IPS-15b (cell line): ENCODE measurements around the gene CACNA1G.

Experiments used
- H3K27me3 ChIP-seq: one replicate; pipeline ENCODE4 v1.6.1; 2013; ENCODE audit warnings: low read length; ENCODE audit not compliant: control insufficient read depth, insufficient read depth
- H3K36me3 ChIP-seq: one replicate; pipeline ENCODE4 v1.6.1; 2013; ENCODE audit warnings: low read length; ENCODE audit not compliant: control insufficient read depth, insufficient read depth
- H3K4me1 ChIP-seq: one replicate; pipeline ENCODE4 v1.6.1; 2013; ENCODE audit warnings: mild to moderate bottlenecking, low read length; ENCODE audit not compliant: control insufficient read depth, insufficient read depth
- H3K4me3 ChIP-seq: one replicate; pipeline ENCODE4 v1.5.1; 2013; ENCODE audit warnings: low read depth, low read length
- H3K9ac ChIP-seq: one replicate; pipeline ENCODE4 v1.6.1; 2013; ENCODE audit warnings: low read depth, mild to moderate bottlenecking, low read length
- H3K9me3 ChIP-seq: one replicate; pipeline ENCODE4 v1.6.1; 2013; ENCODE audit warnings: mild to moderate bottlenecking, low read length; ENCODE audit not compliant: control insufficient read depth, insufficient read depth

Gene CACNA1G

DNA sequence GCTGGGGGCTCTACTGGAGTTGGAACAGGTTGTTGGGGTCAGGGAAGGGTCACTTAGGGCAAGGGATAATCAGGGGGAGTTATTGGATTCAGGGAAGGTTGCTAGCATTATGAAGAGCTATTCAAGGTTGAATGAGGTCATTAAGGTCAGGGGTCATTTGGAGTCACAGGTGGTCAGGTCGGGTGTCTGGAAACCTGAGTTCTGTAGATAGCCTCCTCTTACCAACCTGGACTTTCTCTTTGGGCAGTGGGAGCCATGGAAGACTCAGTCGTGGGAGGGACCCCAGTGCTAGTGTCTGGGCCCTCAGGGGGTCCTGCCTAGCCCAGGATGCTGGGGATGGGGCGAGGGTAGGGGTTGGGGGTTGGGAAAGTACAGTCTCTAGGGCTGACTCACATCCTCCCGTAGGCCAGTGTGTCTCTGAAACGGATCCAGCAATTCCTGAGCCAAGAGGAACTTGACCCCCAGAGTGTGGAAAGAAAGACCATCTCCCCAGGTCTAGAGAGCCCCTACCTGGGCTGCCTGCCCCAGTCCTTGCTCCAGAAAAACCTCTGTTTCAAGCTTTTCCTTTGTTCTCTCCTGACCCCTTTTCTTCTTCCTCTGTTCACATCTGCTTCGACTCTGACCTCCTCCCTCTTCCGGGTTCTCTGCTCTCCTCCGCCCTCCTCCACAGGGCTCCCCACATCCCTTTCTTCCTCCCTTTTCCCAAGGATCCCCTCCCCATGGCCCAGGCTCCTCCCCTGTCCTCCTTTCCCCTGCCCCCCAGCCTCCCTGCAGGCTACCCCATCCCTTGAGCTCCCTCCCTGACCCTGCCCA is 107.7 kb downstream of the CACNA1G start:
- no peaks in the 10 kb centered on the region for H3K27me3 ChIP-seq
- no peaks in the 10 kb centered on the region for H3K9me3 ChIP-seq
- no peaks in the 10 kb centered on the region for H3K4me1 ChIP-seq
- no peak overlapping the region for H3K9ac ChIP-seq
- no peak overlapping the region for H3K4me3 ChIP-seq
- no peaks in the 10 kb centered on the region for H3K36me3 ChIP-seq

DNA sequence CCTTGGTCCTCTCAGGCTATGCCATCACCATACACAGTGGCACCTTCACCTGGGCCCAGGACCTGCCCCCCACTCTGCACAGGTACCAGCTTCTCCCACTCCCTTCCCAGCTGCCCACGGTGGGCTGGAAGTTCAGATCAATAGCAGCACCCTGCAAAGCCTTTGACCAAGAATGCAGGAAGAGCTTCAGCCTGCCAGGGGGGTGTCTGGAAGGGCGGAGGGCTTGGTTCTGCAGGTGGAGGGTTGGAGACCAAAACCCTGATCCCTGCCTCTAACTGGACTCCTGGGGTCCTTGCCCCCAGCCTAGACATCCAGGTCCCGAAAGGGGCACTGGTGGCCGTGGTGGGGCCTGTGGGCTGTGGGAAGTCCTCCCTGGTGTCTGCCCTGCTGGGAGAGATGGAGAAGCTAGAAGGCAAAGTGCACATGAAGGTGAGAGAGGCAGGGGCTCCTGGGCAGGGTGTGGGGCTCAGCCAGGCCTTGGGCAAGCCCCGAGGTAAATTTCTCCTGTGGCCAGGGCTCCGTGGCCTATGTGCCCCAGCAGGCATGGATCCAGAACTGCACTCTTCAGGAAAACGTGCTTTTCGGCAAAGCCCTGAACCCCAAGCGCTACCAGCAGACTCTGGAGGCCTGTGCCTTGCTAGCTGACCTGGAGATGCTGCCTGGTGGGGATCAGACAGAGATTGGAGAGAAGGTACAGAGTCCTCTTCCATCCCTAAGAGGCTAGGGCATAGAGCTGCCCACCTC is 108.5 kb downstream of the CACNA1G start:
- Histone ChIP-seq H3K36me3 (no peaks in the 10 kb centered on the region), H3K9ac (no peak overlapping the region), H3K9me3 (no peaks in the 10 kb centered on the region), H3K4me1 (no peaks in the 10 kb centered on the region), H3K4me3 (no peak overlapping the region), H3K27me3 (no peaks in the 10 kb centered on the region)

DNA sequence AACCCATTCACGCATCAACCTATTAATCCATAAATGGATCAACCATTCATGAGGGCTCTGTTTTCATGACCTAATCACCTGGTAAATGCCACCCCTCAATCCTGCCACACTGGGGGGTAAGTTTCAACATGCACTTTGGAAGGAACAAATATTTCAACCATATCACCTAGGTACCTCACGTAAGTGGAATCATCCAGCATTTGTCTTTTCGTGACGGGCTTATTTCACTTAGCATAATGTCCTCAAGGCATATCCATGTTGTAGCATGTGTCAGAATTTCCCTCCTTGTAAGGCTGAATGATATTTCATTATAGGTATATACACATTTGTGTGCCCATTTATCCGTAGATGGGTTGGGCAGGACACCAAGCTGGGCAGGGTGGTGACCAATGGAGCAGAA is 111.6 kb downstream of the CACNA1G start:
- Histone ChIP-seq H3K9me3 (no peaks in the 10 kb centered on the region), H3K4me1 (no peaks in the 10 kb centered on the region), H3K36me3 (no peaks in the 10 kb centered on the region), H3K9ac (no peak overlapping the region), H3K4me3 (no peak overlapping the region), H3K27me3 (no peaks in the 10 kb centered on the region)

DNA sequence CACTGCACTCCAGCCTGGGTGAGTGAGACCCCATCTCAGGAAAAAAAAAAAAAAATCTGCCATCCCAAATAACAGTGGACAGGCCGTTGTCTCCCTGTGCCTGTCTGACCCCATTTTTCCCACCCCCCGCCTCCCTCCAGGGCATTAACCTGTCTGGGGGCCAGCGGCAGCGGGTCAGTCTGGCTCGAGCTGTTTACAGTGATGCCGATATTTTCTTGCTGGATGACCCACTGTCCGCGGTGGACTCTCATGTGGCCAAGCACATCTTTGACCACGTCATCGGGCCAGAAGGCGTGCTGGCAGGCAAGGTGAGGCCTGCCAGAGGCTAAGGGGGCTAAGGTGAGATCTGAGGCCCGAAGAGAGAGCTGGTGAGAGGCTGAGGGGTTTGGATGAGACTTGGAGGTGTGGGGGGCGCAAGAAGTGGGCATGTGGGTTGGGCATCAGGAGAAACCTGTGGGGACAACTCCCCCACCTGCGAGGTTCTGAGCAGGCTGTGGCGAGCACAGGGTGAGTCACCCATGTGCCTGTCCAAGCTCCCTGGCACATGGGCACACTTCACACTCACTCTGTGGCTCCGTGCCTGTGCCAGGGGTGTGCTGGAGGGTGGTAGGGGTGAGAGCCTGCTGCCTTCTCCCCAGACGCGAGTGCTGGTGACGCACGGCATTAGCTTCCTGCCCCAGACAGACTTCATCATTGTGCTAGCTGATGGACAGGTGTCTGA is 112.5 kb downstream of the CACNA1G start:
- Histone ChIP-seq H3K9me3 (no peaks in the 10 kb centered on the region), H3K36me3 (no peaks in the 10 kb centered on the region), H3K4me1 (no peaks in the 10 kb centered on the region), H3K9ac (no peak overlapping the region), H3K4me3 (no peak overlapping the region), H3K27me3 (no peaks in the 10 kb centered on the region)

DNA sequence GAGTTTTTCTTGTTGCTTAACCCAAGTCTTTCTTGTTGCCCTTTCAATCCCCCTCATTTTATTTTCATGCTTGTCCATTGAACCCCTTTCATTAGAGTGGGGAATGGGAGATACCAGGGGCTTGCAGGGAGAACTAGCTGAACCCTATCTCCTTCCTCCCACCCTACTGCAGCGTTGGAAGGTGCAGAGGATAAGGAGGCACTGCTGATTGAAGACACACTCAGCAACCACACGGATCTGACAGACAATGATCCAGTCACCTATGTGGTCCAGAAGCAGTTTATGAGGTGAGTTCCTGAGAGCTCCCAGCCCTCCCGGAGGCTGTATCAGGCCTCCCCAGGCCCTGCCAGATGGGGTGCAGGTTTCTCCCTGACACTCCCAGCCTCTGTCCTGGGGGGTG is 114.7 kb downstream of the CACNA1G start:
- Histone ChIP-seq H3K27me3 (no peaks in the 10 kb centered on the region), H3K9me3 (no peaks in the 10 kb centered on the region), H3K9ac (no peak overlapping the region), H3K4me3 (no peak overlapping the region), H3K4me1 (no peaks in the 10 kb centered on the region), H3K36me3 (no peaks in the 10 kb centered on the region)

DNA sequence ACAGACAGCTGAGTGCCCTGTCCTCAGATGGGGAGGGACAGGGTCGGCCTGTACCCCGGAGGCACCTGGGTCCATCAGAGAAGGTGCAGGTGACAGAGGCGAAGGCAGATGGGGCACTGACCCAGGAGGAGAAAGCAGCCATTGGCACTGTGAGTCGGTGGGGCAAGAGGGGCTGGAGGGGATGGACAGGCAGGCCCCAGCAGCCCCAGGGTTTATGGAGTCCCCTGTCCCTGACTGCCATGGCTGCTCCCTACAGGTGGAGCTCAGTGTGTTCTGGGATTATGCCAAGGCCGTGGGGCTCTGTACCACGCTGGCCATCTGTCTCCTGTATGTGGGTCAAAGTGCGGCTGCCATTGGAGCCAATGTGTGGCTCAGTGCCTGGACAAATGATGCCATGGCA is 115.1 kb downstream of the CACNA1G start:
- Histone ChIP-seq H3K9me3 (no peaks in the 10 kb centered on the region), H3K27me3 (no peaks in the 10 kb centered on the region), H3K4me3 (no peak overlapping the region), H3K36me3 (no peaks in the 10 kb centered on the region), H3K9ac (no peak overlapping the region), H3K4me1 (no peaks in the 10 kb centered on the region)

DNA sequence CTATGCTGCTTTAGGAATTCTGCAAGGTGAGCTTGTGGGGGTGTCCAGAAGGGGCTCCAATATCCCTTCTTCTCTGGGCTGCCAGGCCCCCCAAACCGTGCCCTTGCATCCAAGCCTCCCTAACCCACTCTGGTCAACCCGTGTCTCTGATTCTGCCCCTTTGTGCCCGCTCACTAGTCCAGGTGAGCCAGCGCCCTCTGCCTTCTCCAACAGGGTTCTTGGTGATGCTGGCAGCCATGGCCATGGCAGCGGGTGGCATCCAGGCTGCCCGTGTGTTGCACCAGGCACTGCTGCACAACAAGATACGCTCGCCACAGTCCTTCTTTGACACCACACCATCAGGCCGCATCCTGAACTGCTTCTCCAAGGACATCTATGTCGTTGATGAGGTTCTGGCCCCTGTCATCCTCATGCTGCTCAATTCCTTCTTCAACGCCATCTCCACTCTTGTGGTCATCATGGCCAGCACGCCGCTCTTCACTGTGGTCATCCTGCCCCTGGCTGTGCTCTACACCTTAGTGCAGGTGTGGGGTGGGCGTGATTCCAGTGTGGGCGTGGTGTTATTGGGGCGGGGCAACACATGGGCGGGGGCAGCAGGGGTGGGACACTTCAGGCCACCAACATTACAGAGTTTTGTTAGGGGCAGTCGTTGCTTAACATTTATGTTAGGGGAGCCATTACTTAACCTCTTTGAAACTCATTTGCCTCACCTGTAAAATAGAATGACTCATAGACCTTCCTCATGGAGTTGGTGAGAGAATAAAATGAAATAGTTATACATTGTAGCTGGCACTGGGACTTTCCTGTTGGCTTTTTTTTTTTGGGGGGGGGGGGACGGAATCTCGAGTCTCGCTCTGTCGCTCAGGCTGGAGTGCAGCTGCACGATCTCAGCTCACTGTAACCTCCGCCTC is 115.8 kb downstream of the CACNA1G start:
- H3K4me1 ChIP-seq: no peaks in the 10 kb centered on the region
- H3K9me3 ChIP-seq: no peaks in the 10 kb centered on the region
- no peaks in the 10 kb centered on the region for H3K36me3 ChIP-seq
- H3K27me3 ChIP-seq: no peaks in the 10 kb centered on the region
- H3K9ac ChIP-seq: no peak overlapping the region
- no peak overlapping the region for H3K4me3 ChIP-seq
